ENCODE measurements around the gene TENM3.

- TF ChIP-seq, protein P1, sequence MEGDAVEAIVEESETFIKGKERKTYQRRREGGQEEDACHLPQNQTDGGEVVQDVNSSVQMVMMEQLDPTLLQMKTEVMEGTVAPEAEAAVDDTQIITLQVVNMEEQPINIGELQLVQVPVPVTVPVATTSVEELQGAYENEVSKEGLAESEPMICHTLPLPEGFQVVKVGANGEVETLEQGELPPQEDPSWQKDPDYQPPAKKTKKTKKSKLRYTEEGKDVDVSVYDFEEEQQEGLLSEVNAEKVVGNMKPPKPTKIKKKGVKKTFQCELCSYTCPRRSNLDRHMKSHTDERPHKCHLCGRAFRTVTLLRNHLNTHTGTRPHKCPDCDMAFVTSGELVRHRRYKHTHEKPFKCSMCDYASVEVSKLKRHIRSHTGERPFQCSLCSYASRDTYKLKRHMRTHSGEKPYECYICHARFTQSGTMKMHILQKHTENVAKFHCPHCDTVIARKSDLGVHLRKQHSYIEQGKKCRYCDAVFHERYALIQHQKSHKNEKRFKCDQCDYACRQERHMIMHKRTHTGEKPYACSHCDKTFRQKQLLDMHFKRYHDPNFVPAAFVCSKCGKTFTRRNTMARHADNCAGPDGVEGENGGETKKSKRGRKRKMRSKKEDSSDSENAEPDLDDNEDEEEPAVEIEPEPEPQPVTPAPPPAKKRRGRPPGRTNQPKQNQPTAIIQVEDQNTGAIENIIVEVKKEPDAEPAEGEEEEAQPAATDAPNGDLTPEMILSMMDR (IDR thresholded peaks at IDR 0.05; ENCODE audit: low read depth, low read length, poor library complexity, severe bottlenecking): no peak
- no peak for TF ChIP-seq EZH2phosphoT487 (IDR thresholded peaks at IDR 0.05; ENCODE audit: borderline replicate concordance, low read length)
Observed at GRCh38 chr4:182627996-182628395, 384.8 kb downstream of the TENM3 start.
